ENCODE data around the gene ERC2.

The ERC2 gene

GRCh38 chr3:56154297-56154696 is 314.0 kb downstream of the ERC2 start (continued):
- no peak for TF ChIP-seq CSRNP3 (CRISPR knock-in tag; IDR thresholded peaks at IDR 0.05)
- no peak for TF ChIP-seq CREB5 (CRISPR knock-in tag; IDR thresholded peaks at IDR 0.05; ENCODE audit: low read depth)
- TF ChIP-seq GLIS3 (CRISPR knock-in tag; IDR thresholded peaks at IDR 0.05), result no peak
- TF ChIP-seq SNAI2 (CRISPR knock-in tag; IDR thresholded peaks at IDR 0.05), result no peak
- TF ChIP-seq BACH2 (CRISPR knock-in tag; IDR thresholded peaks at IDR 0.05; ENCODE audit: borderline replicate concordance), result no peak
- no peak for TF ChIP-seq TSHZ2 (CRISPR knock-in tag; IDR thresholded peaks at IDR 0.05)
- TF ChIP-seq TOX (CRISPR knock-in tag; IDR thresholded peaks at IDR 0.05; ENCODE audit: borderline replicate concordance), result no peak
- no peak for TF ChIP-seq PPARA (CRISPR knock-in tag; IDR thresholded peaks at IDR 0.05; ENCODE audit: borderline replicate concordance)
- TF ChIP-seq ZFP30 (CRISPR knock-in tag; IDR thresholded peaks at IDR 0.05), result no peak

- no peak for ATAC-seq
- TF ChIP-seq PPARA (CRISPR knock-in tag; IDR thresholded peaks at IDR 0.05; ENCODE audit: borderline replicate concordance) (no peak), OSR1 (CRISPR knock-in tag; IDR thresholded peaks at IDR 0.05) (no peak), ZC3H10 (CRISPR knock-in tag; IDR thresholded peaks at IDR 0.05) (no peak), BACH2 (CRISPR knock-in tag; IDR thresholded peaks at IDR 0.05; ENCODE audit: borderline replicate concordance) (no peak), CSDC2 (CRISPR knock-in tag; IDR thresholded peaks at IDR 0.05) (no peak), ZFP30 (CRISPR knock-in tag; IDR thresholded peaks at IDR 0.05) (no peak), TCF4 (CRISPR knock-in tag; IDR thresholded peaks at IDR 0.05; ENCODE audit: borderline replicate concordance) (no peak), ESRRG (CRISPR knock-in tag; IDR thresholded peaks at IDR 0.05) (no peak), ZNF70 (CRISPR knock-in tag; IDR thresholded peaks at IDR 0.05) (no peak), TOX (CRISPR knock-in tag; IDR thresholded peaks at IDR 0.05; ENCODE audit: borderline replicate concordance) (no peak), ZNF8 (CRISPR knock-in tag; IDR thresholded peaks at IDR 0.05) (no peak), PATZ1 (CRISPR knock-in tag; IDR thresholded peaks at IDR 0.05; ENCODE audit: borderline replicate concordance) (no peak)
Measured at GRCh38 chr3:56147354-56147753, 320.9 kb downstream of the ERC2 start.

GRCh38 chr3:56145410-56145809 is 322.9 kb downstream of the ERC2 start:
- ATAC-seq, result no peak
- TF ChIP-seq OSR1 (CRISPR knock-in tag; IDR thresholded peaks at IDR 0.05) (no peak), ISL1 (CRISPR knock-in tag; IDR thresholded peaks at IDR 0.05) (no peak), RARB (CRISPR knock-in tag; IDR thresholded peaks at IDR 0.05) (no peak), ZNF565 (CRISPR knock-in tag; conservative IDR thresholded peaks at IDR 0.05; ENCODE audit: low read depth) (no peak), ZFP3 (CRISPR knock-in tag; IDR thresholded peaks at IDR 0.05) (no peak), ZC3H10 (CRISPR knock-in tag; IDR thresholded peaks at IDR 0.05) (no peak), TSHZ2 (CRISPR knock-in tag; IDR thresholded peaks at IDR 0.05) (no peak), GLIS3 (CRISPR knock-in tag; IDR thresholded peaks at IDR 0.05) (no peak), CREB5 (CRISPR knock-in tag; IDR thresholded peaks at IDR 0.05; ENCODE audit: low read depth) (no peak), TOX (CRISPR knock-in tag; IDR thresholded peaks at IDR 0.05; ENCODE audit: borderline replicate concordance) (no peak), ZFP30 (CRISPR knock-in tag; IDR thresholded peaks at IDR 0.05) (no peak), ZNF70 (CRISPR knock-in tag; IDR thresholded peaks at IDR 0.05) (no peak)

Data from SK-N-SH treated with all-trans-retinoic acid at 6 μM for 48 hours (cell line).